Stimulated activated naive B cell treated with anti-CD40 and anti-IgM and Interleukin-4, amounts not matched to agents 10 μg/mL and 1 μg/mL and 100 μg/mL, for 72 hours (primary cell): ENCODE measurements around the gene PPP3CB.

Experiments used
- ATAC-seq, 2 donors: fragments of 150-1000 bp; cut with Tn5 transposase; replicated peaks; 2 replicates each; pipeline ENCODE4 v1.10.0; 2021; ENCODE audit warnings: moderate library complexity in 1 of 2
- DNase-seq: peaks from one replicate; pipeline ENCODE4 v3.0.0; 2021
- H3K27ac Mint-ChIP-seq: one replicate; pipeline ENCODE4 v1.8.0; 2022; ENCODE audit warnings: mild to moderate bottlenecking, mixed read lengths
- H3K27me3 Mint-ChIP-seq, 2 donors: one replicate each; pipeline ENCODE4 v1.8.0; 2022; ENCODE audit warnings: mixed read lengths in 2 of 2
- H3K36me3 Mint-ChIP-seq, 2 donors: one replicate each; pipeline ENCODE4 v1.8.0; 2022; ENCODE audit warnings: mixed read lengths in 2 of 2, mild to moderate bottlenecking in 1 of 2
- H3K4me1 Mint-ChIP-seq, 2 donors: one replicate each; pipeline ENCODE4 v1.8.0; 2022; ENCODE audit warnings: mixed read lengths in 2 of 2, mild to moderate bottlenecking in 1 of 2
- H3K4me3 Mint-ChIP-seq, 2 donors: one replicate each; pipeline ENCODE4 v1.8.0; 2022; ENCODE audit warnings: mild to moderate bottlenecking in 2 of 2, mixed read lengths in 2 of 2, moderate library complexity in 1 of 2
- H3K9me3 Mint-ChIP-seq, 2 donors: one replicate each; pipeline ENCODE4 v1.8.0; 2022; ENCODE audit warnings: mixed read lengths in 2 of 2, mild to moderate bottlenecking in 1 of 2

PPP3CB gene

GRCh38 chr10:73416571-73416970 lies 79.3 kb downstream of the PPP3CB start:
- DNase-seq = no peak
- Mint-ChIP-seq H3K27ac (no peak overlapping the region), H3K4me1 (peaks cover 10 to 28% of the 10 kb centered on the region in 2 donors), H3K27me3 (no peaks in the 10 kb centered on the region), H3K9me3 (no peaks in the 10 kb centered on the region), H3K36me3 (peaks cover 4 to 19% of the 10 kb centered on the region in 2 donors), H3K4me3 (no peak overlapping the region)
- ATAC-seq = no peak

GRCh38 chr10:73414230-73414945 lies 81.4 kb downstream of the PPP3CB start:
- H3K27me3 Mint-ChIP-seq = no peaks in the 10 kb centered on the region
- no peaks in the 10 kb centered on the region for H3K9me3 Mint-ChIP-seq
- peaks cover 11 to 34% of the 10 kb centered on the region in 2 donors for H3K36me3 Mint-ChIP-seq
- peak overlapping the region; percentile 99 for H3K27ac Mint-ChIP-seq
- peaks cover 19 to 50% of the 10 kb centered on the region in 2 donors for H3K4me1 Mint-ChIP-seq
- ATAC-seq = peak in 1 of 2 donors; percentile 42
- peak overlapping the region; percentile 97 to 98 for H3K4me3 Mint-ChIP-seq
- no peak for DNase-seq

- no peaks in the 10 kb centered on the region for H3K9me3 Mint-ChIP-seq
- DNase-seq = peak; percentile 90
- H3K36me3 Mint-ChIP-seq = peaks cover 14 to 40% of the 10 kb centered on the region in 2 donors
- H3K27ac Mint-ChIP-seq = peak within 1 kb of the TSS; percentile 99
- peaks cover 25 to 57% of the 10 kb centered on the region in 2 donors for H3K4me1 Mint-ChIP-seq
- peak within 1 kb of the TSS; percentile 97 to 98 for H3K4me3 Mint-ChIP-seq
- H3K27me3 Mint-ChIP-seq = no peaks in the 10 kb centered on the region
- peak; percentile 88 to 92 for ATAC-seq
Measured at GRCh38 chr10:73413528-73414229, 82.1 kb downstream of the PPP3CB start, which contains the start of gene ANXA7. Gene ANXA7, minus strand, starts transcription at chr10:73414058. Its CDS starts 13,202 bp downstream, at chr10:73400856.

GRCh38 chr10:73413108-73413527 lies 82.7 kb downstream of the PPP3CB start:
- Mint-ChIP-seq H3K36me3 (peaks cover 15 to 40% of the 10 kb centered on the region in 2 donors), H3K9me3 (no peaks in the 10 kb centered on the region), H3K27me3 (no peaks in the 10 kb centered on the region), H3K27ac (peak overlapping the region; percentile 99), H3K4me1 (peaks cover 25 to 60% of the 10 kb centered on the region in 2 donors), H3K4me3 (peak overlapping the region; percentile 97 to 98)
- ATAC-seq (peak; percentile 54 to 57), DNase-seq (no peak)

GRCh38 chr10:73410897-73411296 lies 84.9 kb downstream of the PPP3CB start:
- peaks cover 34 to 78% of the 10 kb centered on the region in 2 donors for H3K4me1 Mint-ChIP-seq
- no peaks in the 10 kb centered on the region for H3K9me3 Mint-ChIP-seq
- no peaks in the 10 kb centered on the region for H3K27me3 Mint-ChIP-seq
- DNase-seq (no peak), ATAC-seq (no peak)
- H3K4me3 Mint-ChIP-seq = peak overlapping the region in 1 of 2 donors; percentile 13
- no peak overlapping the region for H3K27ac Mint-ChIP-seq
- H3K36me3 Mint-ChIP-seq = peaks cover 27 to 59% of the 10 kb centered on the region in 2 donors

GRCh38 chr10:73408978-73409521 lies 86.8 kb downstream of the PPP3CB start:
- DNase-seq (no peak), ATAC-seq (no peak)
- Mint-ChIP-seq H3K27ac (no peak overlapping the region), H3K36me3 (peaks cover 27 to 63% of the 10 kb centered on the region in 2 donors), H3K4me1 (peaks cover 29 to 70% of the 10 kb centered on the region in 2 donors), H3K9me3 (no peaks in the 10 kb centered on the region), H3K4me3 (no peak overlapping the region), H3K27me3 (no peaks in the 10 kb centered on the region)

GRCh38 chr10:73408061-73408460 lies 87.8 kb downstream of the PPP3CB start:
- peaks cover 30 to 69% of the 10 kb centered on the region in 2 donors for H3K4me1 Mint-ChIP-seq
- DNase-seq (no peak), ATAC-seq (no peak)
- no peak overlapping the region for H3K4me3 Mint-ChIP-seq
- no peaks in the 10 kb centered on the region for H3K9me3 Mint-ChIP-seq
- H3K36me3 Mint-ChIP-seq = peaks cover 27 to 61% of the 10 kb centered on the region in 2 donors
- H3K27ac Mint-ChIP-seq = no peak overlapping the region
- H3K27me3 Mint-ChIP-seq = no peaks in the 10 kb centered on the region

GRCh38 chr10:73407495-73407894 lies 88.3 kb downstream of the PPP3CB start:
- peaks cover 27 to 62% of the 10 kb centered on the region in 2 donors for H3K36me3 Mint-ChIP-seq
- no peak for DNase-seq
- no peak for ATAC-seq
- no peak overlapping the region for H3K4me3 Mint-ChIP-seq
- H3K27ac Mint-ChIP-seq = no peak overlapping the region
- H3K27me3 Mint-ChIP-seq = no peaks in the 10 kb centered on the region
- peaks cover 28 to 71% of the 10 kb centered on the region in 2 donors for H3K4me1 Mint-ChIP-seq
- no peaks in the 10 kb centered on the region for H3K9me3 Mint-ChIP-seq

GRCh38 chr10:73406846-73407245 lies 89.0 kb downstream of the PPP3CB start:
- DNase-seq (no peak), ATAC-seq (no peak)
- Mint-ChIP-seq H3K27me3 (no peaks in the 10 kb centered on the region), H3K9me3 (no peaks in the 10 kb centered on the region), H3K4me1 (peaks cover 28 to 67% of the 10 kb centered on the region in 2 donors), H3K4me3 (no peak overlapping the region), H3K27ac (no peak overlapping the region), H3K36me3 (peaks cover 27 to 59% of the 10 kb centered on the region in 2 donors)

GRCh38 chr10:73405556-73405955 lies 90.3 kb downstream of the PPP3CB start:
- Mint-ChIP-seq H3K36me3 (peaks cover 33 to 58% of the 10 kb centered on the region in 2 donors), H3K27ac (no peak overlapping the region), H3K4me1 (peaks cover 26 to 59% of the 10 kb centered on the region in 2 donors), H3K9me3 (no peaks in the 10 kb centered on the region), H3K4me3 (no peak overlapping the region), H3K27me3 (no peaks in the 10 kb centered on the region)
- no peak for DNase-seq
- ATAC-seq = no peak

GRCh38 chr10:73404690-73405089 lies 91.1 kb downstream of the PPP3CB start:
- Mint-ChIP-seq H3K27me3 (no peaks in the 10 kb centered on the region), H3K36me3 (peaks cover 29 to 56% of the 10 kb centered on the region in 2 donors), H3K27ac (no peak overlapping the region), H3K4me3 (no peak overlapping the region), H3K4me1 (peaks cover 23 to 50% of the 10 kb centered on the region in 2 donors), H3K9me3 (no peaks in the 10 kb centered on the region)
- ATAC-seq = no peak
- no peak for DNase-seq

GRCh38 chr10:73401636-73402035 lies 94.2 kb downstream of the PPP3CB start:
- no peak for DNase-seq
- Mint-ChIP-seq H3K36me3 (peaks cover 18 to 48% of the 10 kb centered on the region in 2 donors), H3K4me1 (peaks cover 10 to 31% of the 10 kb centered on the region in 2 donors), H3K4me3 (no peak overlapping the region), H3K9me3 (no peaks in the 10 kb centered on the region), H3K27ac (no peak overlapping the region), H3K27me3 (no peaks in the 10 kb centered on the region)
- ATAC-seq = no peak

- DNase-seq (no peak), ATAC-seq (no peak)
- Mint-ChIP-seq H3K4me1 (peaks cover 4 to 18% of the 10 kb centered on the region in 2 donors), H3K9me3 (no peaks in the 10 kb centered on the region), H3K27me3 (no peaks in the 10 kb centered on the region), H3K4me3 (no peak overlapping the region), H3K27ac (no peak overlapping the region), H3K36me3 (peaks cover 30 to 54% of the 10 kb centered on the region in 2 donors)
Measured at GRCh38 chr10:73399063-73399462, 96.8 kb downstream of the PPP3CB start.

- peaks cover 32 to 60% of the 10 kb centered on the region in 2 donors for H3K36me3 Mint-ChIP-seq
- ATAC-seq (no peak), DNase-seq (no peak)
- H3K27me3 Mint-ChIP-seq = no peaks in the 10 kb centered on the region
- no peak overlapping the region for H3K4me3 Mint-ChIP-seq
- H3K9me3 Mint-ChIP-seq = no peaks in the 10 kb centered on the region
- peaks cover 2 to 18% of the 10 kb centered on the region in 2 donors for H3K4me1 Mint-ChIP-seq
- no peak overlapping the region for H3K27ac Mint-ChIP-seq
Measured at GRCh38 chr10:73398024-73398423, 97.8 kb downstream of the PPP3CB start.
